Upper lobe of left lung (tissue), 4 donors: ENCODE results near the gene FTL.

ENCODE experiments used
- CTCF ChIP-seq, 6 experiments: fragments of 450-650 bp in 4 of 6; fragments of 200-600 bp in 2 of 6; sonication (generic) in 2 of 6; IDR thresholded peaks; one replicate each; pipeline ENCODE4 v1.5.1; 2016 to 2019; ENCODE audit warnings: antibody characterized with exemption in 6 of 6
- EP300 ChIP-seq, 4 donors: sonication (generic); formaldehyde crosslinking; IDR thresholded peaks; one replicate each; pipeline ENCODE4 v1.5.1; 2017; ENCODE audit warnings: antibody characterized with exemption in 4 of 4, control low read depth in 2 of 4
- POLR2A ChIP-seq, 4 donors: fragments of 450-650 bp; IDR thresholded peaks; one replicate each; pipeline ENCODE4 v1.5.1; 2016 to 2017; ENCODE audit warnings: antibody characterized with exemption in 4 of 4, mild to moderate bottlenecking in 2 of 4

DNA sequence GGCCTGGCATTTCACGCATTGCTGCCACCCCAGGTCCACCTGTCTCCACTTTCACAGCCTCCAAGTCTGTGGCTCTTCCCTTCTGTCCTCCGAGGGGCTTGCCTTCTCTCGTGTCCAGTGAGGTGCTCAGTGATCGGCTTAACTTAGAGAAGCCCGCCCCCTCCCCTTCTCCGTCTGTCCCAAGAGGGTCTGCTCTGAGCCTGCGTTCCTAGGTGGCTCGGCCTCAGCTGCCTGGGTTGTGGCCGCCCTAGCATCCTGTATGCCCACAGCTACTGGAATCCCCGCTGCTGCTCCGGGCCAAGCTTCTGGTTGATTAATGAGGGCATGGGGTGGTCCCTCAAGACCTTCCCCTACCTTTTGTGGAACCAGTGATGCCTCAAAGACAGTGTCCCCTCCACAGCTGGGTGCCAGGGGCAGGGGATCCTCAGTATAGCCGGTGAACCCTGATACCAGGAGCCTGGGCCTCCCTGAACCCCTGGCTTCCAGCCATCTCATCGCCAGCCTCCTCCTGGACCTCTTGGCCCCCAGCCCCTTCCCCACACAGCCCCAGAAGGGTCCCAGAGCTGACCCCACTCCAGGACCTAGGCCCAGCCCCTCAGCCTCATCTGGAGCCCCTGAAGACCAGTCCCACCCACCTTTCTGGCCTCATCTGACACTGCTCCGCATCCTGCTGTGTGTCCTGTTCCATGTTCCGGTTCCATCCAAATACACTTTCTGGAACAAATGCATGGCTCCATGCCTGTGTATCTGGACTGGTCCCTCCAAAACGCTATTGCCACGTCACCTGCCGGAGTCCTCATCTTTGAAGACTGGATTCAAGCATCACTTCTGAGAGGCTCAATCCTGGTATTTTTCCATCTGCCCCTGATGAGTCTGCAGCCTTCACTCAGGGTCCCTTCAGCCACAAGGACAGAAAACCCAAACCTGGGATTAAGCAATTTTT, 42.3 kb upstream of the FTL start:
- TF ChIP-seq CTCF (IDR thresholded peaks at IDR 0.05) (no peak), EP300 (IDR thresholded peaks at IDR 0.05) (no peak), POLR2A (IDR thresholded peaks at IDR 0.05) (no peak)
